A549 treated with ZK216348 at 1 μM for 4 hours (cell line): ENCODE results near the gene CNKSR2. TPM values are rescaled to one million over a fixed set of nuclear protein-coding genes. Genes with fewer than 3 reads are reported as not detected.

Source experiments
- total RNA-seq: library from RNA; stranded (reverse); fragments of 200-300 nt; extraction: Qiagen RNA extraction; gene quantifications from 5 replicates; pipeline ENCODE4 v1.2.3, GENCODE V29; 2022; ENCODE audit warnings: low read depth

CNKSR2 gene
- 2.5 to 5.3 TPM (median 3.1 TPM) in 5 replicates for total RNA-seq

DNA sequence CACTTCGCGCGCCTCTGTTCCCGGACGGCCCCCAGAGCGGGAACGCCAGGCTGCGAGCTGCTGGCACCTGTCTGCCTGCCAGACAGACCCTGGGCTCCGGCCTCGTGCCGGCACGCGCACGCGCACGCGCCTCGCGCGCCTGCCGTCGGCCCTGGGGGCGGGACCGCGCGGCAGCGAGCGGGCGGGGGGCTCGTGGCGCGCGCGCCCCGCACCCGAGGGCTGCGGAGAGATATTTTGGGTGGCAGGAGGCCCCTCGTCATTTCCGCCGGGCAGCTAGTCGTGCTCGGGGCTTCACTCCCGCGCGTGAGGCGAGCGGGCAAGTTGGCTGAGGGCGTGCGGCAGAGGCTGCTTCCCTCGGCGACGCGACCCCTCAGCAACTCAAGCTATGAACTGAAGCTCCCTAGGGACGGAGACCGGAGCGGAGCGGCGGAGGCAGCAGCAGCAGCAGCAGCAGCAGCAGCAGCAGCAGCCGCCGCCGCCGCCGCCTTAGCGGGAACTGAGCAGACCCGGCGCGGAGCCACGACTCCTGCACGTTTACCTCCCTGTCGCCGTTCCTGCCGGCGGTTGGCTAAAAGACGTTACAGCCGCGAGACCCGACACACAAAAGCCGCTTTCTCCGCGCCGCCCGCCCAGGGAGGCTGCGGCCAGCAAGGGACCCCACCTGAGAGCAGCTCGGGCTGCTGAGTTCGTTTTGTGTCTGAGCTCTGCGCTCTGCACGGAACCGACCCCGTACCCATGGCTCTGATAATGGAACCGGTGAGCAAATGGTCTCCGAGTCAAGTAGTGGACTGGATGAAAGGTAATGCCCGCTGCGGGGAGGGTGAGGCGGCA, at the start of gene CNKSR2:
TSS of gene CNKSR2 (plus strand) at position 256 of the 831 bp plus-strand sequence. CDS start at position 736, 480 bp downstream.

GRCh38 chrX:21658152-21658737, 284.0 kb downstream of the CNKSR2 start, which contains the start of gene KLHL34:
TSS of gene KLHL34 (minus strand) at chrX:21658330. CDS start at chrX:21657788, 542 bp downstream.

